NCI-H187 treated with DMSO at 0.1 percent for 48 hours (cell line): ENCODE data around the gene CASZ1.

Experiments
- DNase-seq: peaks from one replicate; lab custom pipeline; 2025; lab: John Stamatoyannopoulos, UW

The CASZ1 gene

GRCh38 chr1:10671622-10672342 is 124.7 kb downstream of the CASZ1 start:
- DNase-seq: no peak

GRCh38 chr1:10671090-10671489 is 125.4 kb downstream of the CASZ1 start:
- no peak for DNase-seq

- DNase-seq: no peak
Measured at GRCh38 chr1:10670190-10670589, 126.3 kb downstream of the CASZ1 start.

- no peak for DNase-seq
Measured at GRCh38 chr1:10669570-10669969, 126.9 kb downstream of the CASZ1 start.

GRCh38 chr1:10667861-10668761 is 128.3 kb downstream of the CASZ1 start:
- no peak for DNase-seq

- no peak for DNase-seq
Measured at GRCh38 chr1:10665930-10666850, 130.3 kb downstream of the CASZ1 start.

GRCh38 chr1:10665226-10665625 is 131.2 kb downstream of the CASZ1 start:
- no peak for DNase-seq

GRCh38 chr1:10664251-10664650 is 132.2 kb downstream of the CASZ1 start:
- DNase-seq: no peak

GRCh38 chr1:10663678-10664035 is 132.8 kb downstream of the CASZ1 start:
- no peak for DNase-seq

- no peak for DNase-seq
Measured at GRCh38 chr1:10662824-10663677, 133.4 kb downstream of the CASZ1 start.

- DNase-seq: no peak
Measured at GRCh38 chr1:10662090-10662688, 134.3 kb downstream of the CASZ1 start.

- DNase-seq: no peak
Measured at GRCh38 chr1:10661453-10661852, 135.0 kb downstream of the CASZ1 start.

GRCh38 chr1:10659646-10660540 is 136.6 kb downstream of the CASZ1 start:
- no peak for DNase-seq

GRCh38 chr1:10659218-10659617 is 137.2 kb downstream of the CASZ1 start:
- DNase-seq: no peak

GRCh38 chr1:10658396-10659066 is 137.9 kb downstream of the CASZ1 start:
- DNase-seq: no peak

GRCh38 chr1:10657088-10657847 is 139.2 kb downstream of the CASZ1 start:
- no peak for DNase-seq

GRCh38 chr1:10656431-10656830 is 140.0 kb downstream of the CASZ1 start:
- no peak for DNase-seq

GRCh38 chr1:10655002-10655401 is 141.4 kb downstream of the CASZ1 start:
- no peak for DNase-seq
